Suprapubic skin (tissue), 3 donors: Measurements from ENCODE around the gene PSMA2.

Experiments used
- CTCF ChIP-seq, 2 donors: fragments of 200-600 bp in 1 of 2; fragments of 450-650 bp in 1 of 2; sonication (generic) in 1 of 2; IDR thresholded peaks; one replicate each; pipeline ENCODE4 v1.5.1; 2016 to 2019; ENCODE audit warnings: antibody characterized with exemption in 2 of 2, mild to moderate bottlenecking in 1 of 2, moderate library complexity in 1 of 2
- POLR2AphosphoS5 ChIP-seq, 3 donors: sonication (generic); formaldehyde crosslinking; IDR thresholded peaks; one replicate each; pipeline ENCODE4 v1.6.1; 2017; ENCODE audit warnings: antibody characterized with exemption in 3 of 3

- TF ChIP-seq CTCF (IDR thresholded peaks at IDR 0.05) = no peak
- TF ChIP-seq POLR2AphosphoS5 (IDR thresholded peaks at IDR 0.05) = no peak
These were observed 46.5 kb upstream of the PSMA2 start for GRCh38 chr7:42978496-42978895.
